ENCODE results near the gene SEC24C.

SEC24C gene

DNA sequence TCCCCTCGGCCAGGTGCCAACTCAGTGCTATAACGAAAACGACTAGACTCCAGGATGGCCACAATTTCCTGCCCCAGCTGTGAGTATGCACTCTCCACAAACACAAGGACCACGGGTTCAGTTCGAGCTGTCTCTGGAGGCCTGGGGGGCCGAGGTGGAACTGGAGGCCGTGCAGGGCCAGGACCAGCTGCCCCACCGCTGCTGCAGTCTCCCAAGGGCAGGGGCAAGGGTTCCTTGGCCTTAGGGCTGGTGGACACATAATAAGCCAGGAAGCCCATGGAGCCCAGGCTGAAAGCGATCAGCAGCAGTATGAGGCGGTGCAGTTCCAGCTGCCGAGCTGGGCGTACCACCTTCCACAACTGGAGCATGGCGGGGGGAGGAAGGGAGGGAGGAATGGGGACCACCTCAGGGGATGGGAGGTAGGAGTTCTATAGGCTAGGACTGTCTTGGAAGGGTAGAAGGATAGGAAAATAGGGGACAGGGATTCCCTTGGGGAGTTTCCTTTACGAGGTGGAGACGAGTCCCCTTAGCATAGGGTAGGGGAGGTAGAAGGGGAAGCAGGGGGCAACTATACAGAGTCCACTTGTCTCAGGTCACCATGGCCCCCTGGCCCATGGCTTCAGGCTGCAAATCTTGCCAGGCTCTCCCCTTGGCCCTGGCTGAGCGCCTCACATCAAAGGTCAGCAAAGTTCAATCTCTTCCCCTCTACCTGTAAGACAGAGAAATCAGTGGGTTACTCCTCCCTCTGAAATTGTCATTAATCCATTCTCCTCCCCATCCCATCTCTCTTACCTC lies 64.0 kb downstream of the SEC24C start:
- Histone ChIP-seq H3K4me3 (replicated peaks; ENCODE audit: low read depth, low read length) (no peak overlapping the region), H3K27me3 (replicated peaks; ENCODE audit: control insufficient read depth, insufficient read depth, low read length) (no peaks in the 10 kb centered on the region), H3K36me3 (ENCODE audit: control insufficient read depth, insufficient read depth, low read length) (peaks cover 27% of the 10 kb centered on the region)
- DNase-seq (ENCODE audit: extremely low read depth, insufficient read length): no peak
- TF ChIP-seq, protein P1, sequence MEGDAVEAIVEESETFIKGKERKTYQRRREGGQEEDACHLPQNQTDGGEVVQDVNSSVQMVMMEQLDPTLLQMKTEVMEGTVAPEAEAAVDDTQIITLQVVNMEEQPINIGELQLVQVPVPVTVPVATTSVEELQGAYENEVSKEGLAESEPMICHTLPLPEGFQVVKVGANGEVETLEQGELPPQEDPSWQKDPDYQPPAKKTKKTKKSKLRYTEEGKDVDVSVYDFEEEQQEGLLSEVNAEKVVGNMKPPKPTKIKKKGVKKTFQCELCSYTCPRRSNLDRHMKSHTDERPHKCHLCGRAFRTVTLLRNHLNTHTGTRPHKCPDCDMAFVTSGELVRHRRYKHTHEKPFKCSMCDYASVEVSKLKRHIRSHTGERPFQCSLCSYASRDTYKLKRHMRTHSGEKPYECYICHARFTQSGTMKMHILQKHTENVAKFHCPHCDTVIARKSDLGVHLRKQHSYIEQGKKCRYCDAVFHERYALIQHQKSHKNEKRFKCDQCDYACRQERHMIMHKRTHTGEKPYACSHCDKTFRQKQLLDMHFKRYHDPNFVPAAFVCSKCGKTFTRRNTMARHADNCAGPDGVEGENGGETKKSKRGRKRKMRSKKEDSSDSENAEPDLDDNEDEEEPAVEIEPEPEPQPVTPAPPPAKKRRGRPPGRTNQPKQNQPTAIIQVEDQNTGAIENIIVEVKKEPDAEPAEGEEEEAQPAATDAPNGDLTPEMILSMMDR (IDR thresholded peaks at IDR 0.05; ENCODE audit: insufficient read depth, low read length, poor library complexity, severe bottlenecking): no peak

DNA sequence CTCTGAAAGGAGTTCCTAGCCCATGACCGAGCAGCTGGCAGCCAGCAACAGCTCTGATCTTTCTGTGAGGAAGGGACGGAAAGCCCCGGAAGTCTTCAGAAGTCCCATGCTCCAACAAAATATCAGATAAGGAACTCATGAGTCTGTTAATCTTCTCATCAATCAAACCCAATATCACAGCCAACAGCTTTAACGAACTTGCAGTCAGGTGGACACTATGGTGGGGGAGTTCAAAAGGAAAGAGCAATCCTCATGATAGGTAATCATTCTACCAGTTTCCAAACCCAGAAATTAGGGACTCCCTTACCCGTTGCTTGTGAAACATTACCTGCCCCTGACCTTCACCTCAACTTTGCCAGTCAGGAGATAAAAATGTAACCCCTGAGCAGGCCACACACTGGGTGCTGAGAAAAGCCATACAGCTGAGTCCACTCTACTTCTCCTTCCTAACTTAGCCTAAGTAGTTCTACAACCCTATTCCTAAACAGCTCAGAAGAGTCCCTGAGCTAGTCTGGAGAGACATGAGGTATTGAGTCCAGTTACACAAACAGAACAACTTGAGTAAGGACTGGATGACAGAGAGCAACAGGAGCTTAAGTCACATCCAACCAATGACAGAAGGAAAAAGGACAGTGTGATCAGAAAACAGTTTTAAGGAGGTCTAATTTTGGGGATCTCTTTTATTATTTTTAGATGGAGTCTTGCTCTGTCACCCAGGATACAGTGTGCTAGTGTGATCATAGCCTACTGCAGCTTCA lies 65.1 kb downstream of the SEC24C start:
- no peak for DNase-seq (ENCODE audit: extremely low read depth, insufficient read length)
- Histone ChIP-seq H3K27me3 (replicated peaks; ENCODE audit: control insufficient read depth, insufficient read depth, low read length) (no peaks in the 10 kb centered on the region), H3K4me3 (replicated peaks; ENCODE audit: low read depth, low read length) (no peak overlapping the region), H3K36me3 (ENCODE audit: control insufficient read depth, insufficient read depth, low read length) (peaks cover 28% of the 10 kb centered on the region)
- TF ChIP-seq, protein P1 (IDR thresholded peaks at IDR 0.05; ENCODE audit: insufficient read depth, low read length, poor library complexity, severe bottlenecking): no peak

DNA sequence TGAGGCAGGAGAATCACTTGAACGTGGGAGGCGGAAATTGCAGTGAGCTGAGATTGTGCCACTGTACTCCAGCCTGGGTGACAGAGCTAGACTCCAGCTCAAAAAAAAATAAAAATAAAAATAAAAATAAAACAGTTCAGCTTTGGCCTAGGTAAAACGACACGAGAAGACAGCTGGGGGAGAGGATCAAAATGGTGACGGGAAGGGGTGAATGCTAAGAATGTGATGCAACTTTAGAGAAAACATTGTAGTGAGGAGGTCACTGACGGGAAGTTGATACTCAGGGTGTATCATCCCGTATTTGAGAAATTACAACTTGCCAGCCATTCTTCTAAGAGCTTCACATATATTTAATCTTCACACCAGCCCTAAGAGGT lies 66.2 kb downstream of the SEC24C start:
- H3K36me3 ChIP-seq (ENCODE audit: control insufficient read depth, insufficient read depth, low read length): peaks cover 28% of the 10 kb centered on the region
- TF ChIP-seq, protein P1 (IDR thresholded peaks at IDR 0.05; ENCODE audit: insufficient read depth, low read length, poor library complexity, severe bottlenecking): no peak

DNA sequence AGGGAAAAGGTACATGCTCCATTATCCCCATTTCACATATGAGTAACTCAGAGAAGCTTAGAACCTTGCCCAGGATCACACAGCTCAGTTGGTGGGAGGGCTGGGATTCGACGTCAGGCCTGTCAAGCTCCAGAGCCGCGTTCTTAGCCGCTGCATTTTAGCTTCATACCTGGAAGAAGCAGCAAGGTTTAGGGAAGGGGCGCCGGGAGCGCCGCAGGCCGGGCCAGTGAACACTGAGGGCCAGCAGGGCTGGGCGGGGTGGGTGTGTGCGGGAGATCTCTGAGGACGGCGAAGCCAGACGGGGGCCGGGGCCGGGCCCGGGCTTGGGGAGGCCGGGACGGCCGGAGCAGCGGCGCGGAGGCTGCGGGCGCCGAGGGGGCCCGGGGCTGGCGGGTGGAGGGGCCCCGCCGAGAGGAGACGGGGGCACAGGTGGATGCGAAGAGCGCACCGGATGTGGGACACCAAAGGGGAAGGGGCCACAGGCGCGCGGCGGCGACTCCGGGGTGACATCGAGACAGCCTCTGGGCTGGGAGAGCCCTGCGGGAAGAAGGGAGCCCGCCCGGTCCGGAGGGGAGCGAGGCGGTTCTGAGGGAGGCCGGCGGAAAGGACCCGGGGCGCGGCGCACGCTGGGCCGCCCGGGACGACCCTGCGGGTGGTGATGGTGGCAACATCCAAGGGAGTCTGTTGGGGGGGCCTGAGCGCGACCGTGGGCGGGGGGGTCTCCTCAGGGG lies 66.7 kb downstream of the SEC24C start:
- no peaks in the 10 kb centered on the region for H3K27me3 ChIP-seq (replicated peaks; ENCODE audit: control insufficient read depth, insufficient read depth, low read length)
- H3K4me3 ChIP-seq (replicated peaks; ENCODE audit: low read depth, low read length): peak overlapping the region; percentile 73
- DNase-seq (ENCODE audit: extremely low read depth, insufficient read length): peak; percentile 71
- TF ChIP-seq, protein P1 (IDR thresholded peaks at IDR 0.05; ENCODE audit: insufficient read depth, low read length, poor library complexity, severe bottlenecking): no peak
- H3K36me3 ChIP-seq (ENCODE audit: control insufficient read depth, insufficient read depth, low read length): peaks cover 25% of the 10 kb centered on the region

More for the DNA sequence above, 66.2 kb downstream of the SEC24C start:
- no peak for DNase-seq (ENCODE audit: extremely low read depth, insufficient read length)
- Histone ChIP-seq H3K27me3 (replicated peaks; ENCODE audit: control insufficient read depth, insufficient read depth, low read length) (no peaks in the 10 kb centered on the region), H3K4me3 (replicated peaks; ENCODE audit: low read depth, low read length) (peak overlapping the region; percentile 73)

DNA sequence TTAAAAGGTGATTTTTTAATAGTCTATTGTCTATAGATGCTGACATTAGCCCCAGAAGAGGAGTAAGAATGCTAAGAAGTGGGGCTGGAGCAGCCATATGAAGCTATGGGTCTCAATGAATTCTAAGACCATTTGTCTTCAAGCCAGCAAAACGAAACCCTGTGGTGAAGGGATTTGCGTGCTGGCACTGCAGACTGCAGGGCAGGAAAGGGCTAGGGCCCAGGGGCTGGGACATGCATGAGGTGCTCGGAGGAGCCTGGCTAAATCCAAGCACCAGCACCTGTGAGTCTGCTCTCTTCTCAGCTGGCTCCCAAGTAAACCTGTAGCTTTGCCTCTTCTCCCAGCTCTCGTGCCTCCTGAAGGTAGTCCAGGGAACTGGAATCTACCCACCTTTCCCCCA lies 68.5 kb downstream of the SEC24C start:
- Histone ChIP-seq H3K4me3 (replicated peaks; ENCODE audit: low read depth, low read length) (no peak overlapping the region), H3K27me3 (replicated peaks; ENCODE audit: control insufficient read depth, insufficient read depth, low read length) (no peaks in the 10 kb centered on the region), H3K36me3 (ENCODE audit: control insufficient read depth, insufficient read depth, low read length) (peaks cover 12% of the 10 kb centered on the region)
- DNase-seq (ENCODE audit: extremely low read depth, insufficient read length): no peak
- TF ChIP-seq, protein P1 (IDR thresholded peaks at IDR 0.05; ENCODE audit: insufficient read depth, low read length, poor library complexity, severe bottlenecking): no peak

Measured in GM06990 (cell line).